Naive thymus-derived CD8-positive, alpha-beta T cell (primary cell): ENCODE results near the gene SLC39A7. TPM values are rescaled to one million over a fixed set of nuclear protein-coding genes. Genes with fewer than 3 reads are reported as not detected.

Source experiments
- ATAC-seq, 2 donors: fragments of 150-1000 bp; cut with Tn5 transposase in 1 of 2; sonication (Bioruptor Pico), chemical (Tn5 transposase) in 1 of 2; 1 replicate in 1 of 2; 2 replicates in 1 of 2; pipeline ENCODE4 v1.10.0; 2021; ENCODE audit warnings: mild to moderate bottlenecking in 2 of 2, moderate library complexity in 2 of 2
- POLR2A ChIA-PET: fragments of 350-600 bp; sonication (Branson Sonifier 250); formaldehyde crosslinking; loops from one replicate; lab custom pipeline; 2021; ENCODE audit warnings: antibody characterized with exemption; lab: Charles Lee
- DNase-seq, 10 donors: peaks; one replicate each; pipeline versions ENCODE4 v3.0.0 to v3.0.0-alpha.2; 2020 to 2022
- H3K27ac Mint-ChIP-seq, 10 donors: one replicate each; pipeline ENCODE4 v1.8.0; 2020 to 2022; ENCODE audit warnings: mild to moderate bottlenecking in 10 of 10, mixed read lengths in 10 of 10, moderate library complexity in 4 of 10, inconsistent platforms in 1 of 10
- H3K27me3 Mint-ChIP-seq, 5 donors: one replicate each; pipeline ENCODE4 v1.8.0; 2021 to 2022; ENCODE audit warnings: mixed read lengths in 5 of 5
- H3K36me3 Mint-ChIP-seq, 3 donors: one replicate each; pipeline ENCODE4 v1.8.0; 2020 to 2022; ENCODE audit warnings: mixed read lengths in 3 of 3, mild to moderate bottlenecking in 2 of 3, inconsistent platforms in 1 of 3
- H3K4me1 Mint-ChIP-seq, 4 donors: one replicate each; pipeline ENCODE4 v1.8.0; 2021 to 2022; ENCODE audit warnings: mixed read lengths in 4 of 4
- H3K4me3 Mint-ChIP-seq, 10 donors: one replicate each; pipeline ENCODE4 v1.8.0; 2020 to 2022; ENCODE audit warnings: mild to moderate bottlenecking in 10 of 10, mixed read lengths in 10 of 10, moderate library complexity in 6 of 10, inconsistent platforms in 1 of 10
- H3K9me3 Mint-ChIP-seq, 9 donors: one replicate each; pipeline ENCODE4 v1.8.0; 2020 to 2022; ENCODE audit warnings: mixed read lengths in 9 of 9, mild to moderate bottlenecking in 3 of 9, inconsistent platforms in 1 of 9, moderate library complexity in 1 of 9
- polyA plus RNA-seq, 3 donors: library from polyadenylated mRNA; unstranded; fragments of 300-500 nt; fragmentation: Illumina TruSeq; gene quantifications; one replicate each; pipeline ENCODE4 v1.2.3, GENCODE V29; 2021
- total RNA-seq, 8 experiments: library from RNA in 2 of 8; stranded (reverse) in 2 of 8; gene quantifications; one replicate each; pipeline ENCODE4 v1.2.3 and lab custom pipeline; 2021 to 2026

SLC39A7 gene
- total RNA-seq (10 to 100 TPM; 35.5 to 36.4 TPM), polyA plus RNA-seq (10 to 100 TPM; 18.8 to 23.8 (median 21.8) TPM), total RNA-seq (lab: John Stamatoyannopoulos, UW) (14.8 to 86.0 (median 53.6) reads per million in 6 experiments)

GRCh38 chr6:33200219-33201146, at the start of gene SLC39A7, which contains the start of gene RXRB:
Gene SLC39A7, plus strand, starts transcription at chr6:33200867. Its CDS starts 379 bp downstream, at chr6:33201246.
Gene RXRB, minus strand, starts transcription at chr6:33200665. Its CDS starts 189 bp downstream, at chr6:33200476.
- POLR2A ChIA-PET: interaction anchor here (0.7 to 4.2 kb wide), 11 partner anchors 8 to 356 kb away, joined by 3 to 43 read pairs (median 5); partner anchors contain the start of genes B3GALT4, HLA-DMA, RING1 and RPS18
- H3K9me3 Mint-ChIP-seq: no peaks in the 10 kb centered on the region
- ATAC-seq (peak; percentile 76 to 80), DNase-seq (peak; percentile 95 to 100 (median 99))
- H3K36me3 Mint-ChIP-seq: peaks cover 6 to 47% (median 15%) of the 10 kb centered on the region in 3 donors
- H3K4me3 Mint-ChIP-seq: peak within 1 kb of the TSS; percentile 98 to 100 (median 99)
- H3K27me3 Mint-ChIP-seq: no peaks in the 10 kb centered on the region
- peak within 1 kb of the TSS; percentile 95 to 100 (median 99) for H3K27ac Mint-ChIP-seq
- peaks cover 48 to 85% (median 77%) of the 10 kb centered on the region in 4 donors for H3K4me1 Mint-ChIP-seq

GRCh38 chr6:33151050-33151449, 49.6 kb upstream of the SLC39A7 start:
- POLR2A ChIA-PET: interaction anchor here (0.6 kb wide), 1 partner anchor 184 kb away, joined by 3 read pairs; no protein-coding TSS in a partner anchor
- H3K9me3 Mint-ChIP-seq: peaks cover 0 to 23% (median 10%) of the 10 kb centered on the region in 9 donors
- H3K4me1 Mint-ChIP-seq: peaks cover 0 to 3% (median 0%) of the 10 kb centered on the region in 4 donors
- H3K4me3 Mint-ChIP-seq: no peak overlapping the region
- ATAC-seq (no peak), DNase-seq (no peak)
- H3K36me3 Mint-ChIP-seq: peaks cover 0 to 12% (median 10%) of the 10 kb centered on the region in 3 donors
- no peak overlapping the region for H3K27ac Mint-ChIP-seq
- peaks cover 0 to 25% (median 10%) of the 10 kb centered on the region in 5 donors for H3K27me3 Mint-ChIP-seq

GRCh38 chr6:33154349-33154748, 46.3 kb upstream of the SLC39A7 start:
- ATAC-seq (no peak), DNase-seq (no peak)
- peaks cover 0 to 23% (median 10%) of the 10 kb centered on the region in 9 donors for H3K9me3 Mint-ChIP-seq
- H3K27ac Mint-ChIP-seq: no peak overlapping the region
- no peaks in the 10 kb centered on the region for H3K4me1 Mint-ChIP-seq
- peaks cover 0 to 22% (median 8%) of the 10 kb centered on the region in 5 donors for H3K27me3 Mint-ChIP-seq
- POLR2A ChIA-PET: interaction anchor here (0.6 to 0.8 kb wide), 3 partner anchors 54 to 1051 kb away, joined by 3 to 10 read pairs (median 3); partner anchors contain the start of gene RING1
- peaks cover 0 to 12% (median 10%) of the 10 kb centered on the region in 3 donors for H3K36me3 Mint-ChIP-seq
- H3K4me3 Mint-ChIP-seq: no peak overlapping the region

GRCh38 chr6:33156561-33156960, 44.1 kb upstream of the SLC39A7 start:
- peaks cover 0 to 12% (median 10%) of the 10 kb centered on the region in 3 donors for H3K36me3 Mint-ChIP-seq
- no peak overlapping the region for H3K4me3 Mint-ChIP-seq
- H3K9me3 Mint-ChIP-seq: peaks cover 0 to 23% (median 8%) of the 10 kb centered on the region in 9 donors
- POLR2A ChIA-PET: interaction anchor here (0.7 to 0.9 kb wide), 2 partner anchors 31 to 52 kb away, joined by 3 read pairs; no protein-coding TSS in a partner anchor
- no peak for ATAC-seq
- H3K4me1 Mint-ChIP-seq: peaks cover 5 to 6% (median 5%) of the 10 kb centered on the region in 4 donors
- no peak overlapping the region for H3K27ac Mint-ChIP-seq
- H3K27me3 Mint-ChIP-seq: peaks cover 0 to 11% (median 8%) of the 10 kb centered on the region in 5 donors
- no peak for DNase-seq

GRCh38 chr6:33156964-33157363, 43.7 kb upstream of the SLC39A7 start:
- POLR2A ChIA-PET: interaction anchor here (0.6 to 1.2 kb wide), 3 partner anchors 42 to 1759 kb away, joined by 3 to 5 read pairs (median 3); no protein-coding TSS in a partner anchor
- H3K4me1 Mint-ChIP-seq: peaks cover 5 to 10% (median 9%) of the 10 kb centered on the region in 4 donors
- H3K9me3 Mint-ChIP-seq: peaks cover 0 to 18% (median 6%) of the 10 kb centered on the region in 9 donors
- no peak overlapping the region for H3K4me3 Mint-ChIP-seq
- no peak overlapping the region for H3K27ac Mint-ChIP-seq
- ATAC-seq (no peak), DNase-seq (no peak)
- peaks cover 0 to 11% (median 8%) of the 10 kb centered on the region in 5 donors for H3K27me3 Mint-ChIP-seq
- peaks cover 0 to 9% (median 7%) of the 10 kb centered on the region in 3 donors for H3K36me3 Mint-ChIP-seq

GRCh38 chr6:33160096-33160495, 40.6 kb upstream of the SLC39A7 start:
- Mint-ChIP-seq H3K4me3 (no peak overlapping the region), H3K27me3 (peaks cover 0 to 2% (median 0%) of the 10 kb centered on the region in 5 donors), H3K36me3 (no peaks in the 10 kb centered on the region), H3K27ac (no peak overlapping the region), H3K4me1 (peaks cover 5 to 14% (median 12%) of the 10 kb centered on the region in 4 donors), H3K9me3 (no peaks in the 10 kb centered on the region)
- POLR2A ChIA-PET: interaction anchor here (5.2 kb wide), 1 partner anchor 89 kb away, joined by 52 read pairs; no protein-coding TSS in a partner anchor
- ATAC-seq (no peak), DNase-seq (no peak)

- Mint-ChIP-seq H3K27ac (peak overlapping the region in 3 of 10 donors; percentile 71 to 92 (median 81)), H3K4me3 (peak overlapping the region in 8 of 10 donors; percentile 24 to 96 (median 86)), H3K9me3 (no peaks in the 10 kb centered on the region), H3K27me3 (peaks cover 0 to 2% (median 0%) of the 10 kb centered on the region in 5 donors), H3K36me3 (no peaks in the 10 kb centered on the region), H3K4me1 (peaks cover 5 to 14% (median 12%) of the 10 kb centered on the region in 4 donors)
- ATAC-seq (no peak), DNase-seq (no peak)
- POLR2A ChIA-PET: interaction anchor here (0.9 to 5.2 kb wide), 4 partner anchors 11 to 88 kb away, joined by 3 to 52 read pairs (median 7); partner anchors contain the start of genes RXRB and SLC39A7
Measured at GRCh38 chr6:33160728-33161344, 39.8 kb upstream of the SLC39A7 start.

GRCh38 chr6:33161354-33162331, 39.0 kb upstream of the SLC39A7 start:
- DNase-seq (peak; percentile 62 to 88 (median 81)), ATAC-seq (peak; percentile 96 to 98)
- POLR2A ChIA-PET: interaction anchor here (0.6 to 5.2 kb wide), 7 partner anchors 12 to 244 kb away, joined by 3 to 52 read pairs (median 4); partner anchors contain the start of genes RXRB and SLC39A7
- Mint-ChIP-seq H3K9me3 (no peaks in the 10 kb centered on the region), H3K27ac (peak overlapping the region; percentile 34 to 92 (median 71)), H3K27me3 (peaks cover 0 to 3% (median 0%) of the 10 kb centered on the region in 5 donors), H3K36me3 (no peaks in the 10 kb centered on the region), H3K4me3 (peak overlapping the region; percentile 84 to 96 (median 88)), H3K4me1 (peaks cover 5 to 14% (median 12%) of the 10 kb centered on the region in 4 donors)

GRCh38 chr6:33163540-33163939, 37.1 kb upstream of the SLC39A7 start:
- H3K4me1 Mint-ChIP-seq: peaks cover 5 to 14% (median 12%) of the 10 kb centered on the region in 4 donors
- no peaks in the 10 kb centered on the region for H3K36me3 Mint-ChIP-seq
- POLR2A ChIA-PET: interaction anchor here (1.4 to 5.2 kb wide), 3 partner anchors 20 to 85 kb away, joined by 3 to 52 read pairs (median 11); partner anchors contain the start of genes RXRB and SLC39A7
- no peaks in the 10 kb centered on the region for H3K9me3 Mint-ChIP-seq
- no peak for ATAC-seq
- H3K27me3 Mint-ChIP-seq: peaks cover 0 to 3% (median 0%) of the 10 kb centered on the region in 5 donors
- no peak overlapping the region for H3K4me3 Mint-ChIP-seq
- peak overlapping the region in 1 of 10 donors; percentile 8 for H3K27ac Mint-ChIP-seq
- DNase-seq: no peak

GRCh38 chr6:33164176-33164575, 36.5 kb upstream of the SLC39A7 start:
- POLR2A ChIA-PET: interaction anchor here (1.4 to 5.2 kb wide), 2 partner anchors 19 to 84 kb away, joined by 3 to 52 read pairs; no protein-coding TSS in a partner anchor
- peaks cover 5 to 14% (median 12%) of the 10 kb centered on the region in 4 donors for H3K4me1 Mint-ChIP-seq
- no peaks in the 10 kb centered on the region for H3K9me3 Mint-ChIP-seq
- ATAC-seq: no peak
- no peaks in the 10 kb centered on the region for H3K36me3 Mint-ChIP-seq
- H3K27me3 Mint-ChIP-seq: peaks cover 0 to 3% (median 0%) of the 10 kb centered on the region in 5 donors
- peak overlapping the region in 3 of 10 donors; percentile 40 to 60 (median 59) for H3K27ac Mint-ChIP-seq
- H3K4me3 Mint-ChIP-seq: peak overlapping the region in 2 of 10 donors; percentile 14 to 33
- no peak for DNase-seq
